RWPE2 (cell line): ENCODE measurements around the gene FYB1.

Experiments
- ATAC-seq: fragments of 200-7000 bp; cut with Tn5 transposase; 3 replicates; pipeline ENCODE4 v1.9.1; 2021; ENCODE audit warnings: low read depth
- DNase-seq: peaks from one replicate; pipeline ENCODE4 v3.0.0-alpha.2; 2020; ENCODE audit warnings: low spot score
- H3K27ac ChIP-seq: fragments of 450-650 bp; 2 replicates; pipeline ENCODE4 v1.5.1; 2017; ENCODE audit warnings: mild to moderate bottlenecking; ENCODE audit not compliant: poor library complexity, severe bottlenecking
- H3K27me3 ChIP-seq: fragments of 250-450 bp; sonication (Bioruptor Pico); 2 replicates; pipeline ENCODE4 v1.5.1; 2021; ENCODE audit warnings: mild to moderate bottlenecking, moderate library complexity; ENCODE audit not compliant: insufficient read depth, poor library complexity, severe bottlenecking
- H3K36me3 ChIP-seq: fragments of 250-450 bp; sonication (Bioruptor Pico); 2 replicates; pipeline ENCODE4 v1.5.1; 2020; ENCODE audit warnings: low read depth, mild to moderate bottlenecking, moderate library complexity
- H3K4me1 ChIP-seq: fragments of 250-450 bp; sonication (Bioruptor Pico); 2 replicates; pipeline ENCODE4 v1.5.1; 2021; ENCODE audit warnings: mild to moderate bottlenecking, moderate library complexity; ENCODE audit not compliant: insufficient read depth, poor library complexity, severe bottlenecking
- H3K4me3 ChIP-seq: fragments of 250-450 bp; sonication (Bioruptor Pico); 2 replicates; pipeline ENCODE4 v1.5.1; 2021; ENCODE audit warnings: mild to moderate bottlenecking, moderate library complexity; ENCODE audit not compliant: severe bottlenecking
- H3K9me3 ChIP-seq: fragments of 250-450 bp; sonication (Bioruptor Pico); 2 replicates; pipeline ENCODE4 v1.5.1; 2021; ENCODE audit warnings: mild to moderate bottlenecking, moderate library complexity; ENCODE audit not compliant: severe bottlenecking
- CTCF ChIP-seq: fragments of 450-650 bp; IDR thresholded peaks from one replicate; pipeline ENCODE4 v1.5.1; 2017; ENCODE audit warnings: mild to moderate bottlenecking, moderate library complexity; ENCODE audit not compliant: poor library complexity, severe bottlenecking

Gene FYB1

GRCh38 chr5:39073767-39074016, 145.7 kb downstream of the FYB1 start:
- Histone ChIP-seq H3K36me3 (peaks cover 32% of the 10 kb centered on the region), H3K27ac (peak overlapping the region; percentile 91), H3K27me3 (no peaks in the 10 kb centered on the region), H3K4me1 (peaks cover 33% of the 10 kb centered on the region), H3K9me3 (no peaks in the 10 kb centered on the region), H3K4me3 (peak overlapping the region; percentile 99)
- ATAC-seq (peak; percentile 26), DNase-seq (no peak)
- no peak for TF ChIP-seq CTCF

- Histone ChIP-seq H3K4me3 (peak overlapping the region; percentile 99), H3K9me3 (no peaks in the 10 kb centered on the region), H3K36me3 (peaks cover 38% of the 10 kb centered on the region), H3K4me1 (peaks cover 33% of the 10 kb centered on the region), H3K27ac (peak overlapping the region; percentile 91), H3K27me3 (no peaks in the 10 kb centered on the region)
- peak; percentile 51 for ATAC-seq
- TF ChIP-seq CTCF: no peak
- DNase-seq: peak; percentile 69
Observed at GRCh38 chr5:39072925-39073766, 146.2 kb downstream of the FYB1 start.

- no peak for ATAC-seq
- Histone ChIP-seq H3K27ac (no peak overlapping the region), H3K4me1 (peaks cover 10% of the 10 kb centered on the region), H3K4me3 (no peak overlapping the region), H3K36me3 (peaks cover 59% of the 10 kb centered on the region), H3K27me3 (no peaks in the 10 kb centered on the region), H3K9me3 (no peaks in the 10 kb centered on the region)
- no peak for TF ChIP-seq CTCF
- no peak for DNase-seq
Observed at GRCh38 chr5:39068099-39068498, 151.3 kb downstream of the FYB1 start.

- Histone ChIP-seq H3K4me3 (no peak overlapping the region), H3K36me3 (peaks cover 39% of the 10 kb centered on the region), H3K27ac (no peak overlapping the region), H3K9me3 (no peaks in the 10 kb centered on the region), H3K27me3 (no peaks in the 10 kb centered on the region), H3K4me1 (peaks cover 6% of the 10 kb centered on the region)
- DNase-seq: no peak
- no peak for TF ChIP-seq CTCF
- no peak for ATAC-seq
Observed at GRCh38 chr5:39064450-39064849, 154.9 kb downstream of the FYB1 start.

GRCh38 chr5:39063037-39063436, 156.3 kb downstream of the FYB1 start:
- DNase-seq (no peak), ATAC-seq (peak; percentile 53; the same call in 2 of the 3 replicates)
- Histone ChIP-seq H3K4me1 (peaks cover 11% of the 10 kb centered on the region), H3K27ac (no peak overlapping the region), H3K27me3 (no peaks in the 10 kb centered on the region), H3K4me3 (no peak overlapping the region), H3K9me3 (no peaks in the 10 kb centered on the region), H3K36me3 (peaks cover 25% of the 10 kb centered on the region)
- no peak for TF ChIP-seq CTCF
